HepG2 (cell line): Measurements from ENCODE around the gene ABHD4. TPM values are rescaled to one million over a fixed set of nuclear protein-coding genes. Genes with fewer than 3 reads are reported as not detected.

ENCODE experiments used
- AHR ChIP-seq: IDR thresholded peaks from 2 replicates; pipeline ENCODE4 v1.6.1; 2018; ENCODE audit warnings: missing genetic modification reagents, missing compliant biosample characterization
- CEBPG ChIP-seq: IDR thresholded peaks from 2 replicates; pipeline ENCODE4 v1.6.1; 2016
- FLYWCH1 ChIP-seq: sonication (generic); formaldehyde crosslinking; IDR thresholded peaks from 2 replicates; pipeline ENCODE4 v1.8.1; 2023; ENCODE audit warnings: mild to moderate bottlenecking, missing genetic modification reagents
- FOXJ3 ChIP-seq: sonication (generic); formaldehyde crosslinking; IDR thresholded peaks from 2 replicates; pipeline ENCODE4 v1.4.0; 2020; ENCODE audit warnings: missing genetic modification reagents, mild to moderate bottlenecking, borderline replicate concordance
- FOXO1 ChIP-seq: sonication (generic); formaldehyde crosslinking; IDR thresholded peaks from 2 replicates; pipeline ENCODE4 v1.4.0; 2020; ENCODE audit warnings: missing genetic modification reagents
- GFI1 ChIP-seq: sonication (generic); formaldehyde crosslinking; IDR thresholded peaks from 2 replicates; pipeline ENCODE4 v1.5.0; 2020; ENCODE audit warnings: missing genetic modification reagents, mild to moderate bottlenecking, borderline replicate concordance
- HMG20B ChIP-seq: conservative IDR thresholded peaks from 2 replicates; pipeline ENCODE4 v1.6.1; 2016; ENCODE audit warnings: missing genetic modification reagents, missing compliant biosample characterization
- IRX3 ChIP-seq: sonication (generic); formaldehyde crosslinking; IDR thresholded peaks from 2 replicates; pipeline ENCODE4 v1.8.1; 2023; ENCODE audit warnings: mild to moderate bottlenecking, low read depth, missing genetic modification reagents, borderline replicate concordance
- ISL2 ChIP-seq: sonication (generic); formaldehyde crosslinking; IDR thresholded peaks from 2 replicates; pipeline ENCODE4 v1.5.0; 2020; ENCODE audit warnings: missing genetic modification reagents
- MIER3 ChIP-seq: IDR thresholded peaks from 2 replicates; pipeline ENCODE4 v1.6.1; 2016; ENCODE audit warnings: missing compliant biosample characterization, borderline replicate concordance
- MIXL1 ChIP-seq: IDR thresholded peaks from 2 replicates; pipeline ENCODE4 v1.6.1; 2016
- NCOR1 ChIP-seq: fragments of 200-600 bp; sonication (generic); IDR thresholded peaks from 2 replicates; pipeline ENCODE4 v1.7.0; 2017; ENCODE audit warnings: antibody characterized with exemption, low read length, borderline replicate concordance
- NFE2L2 ChIP-seq: fragments of 150-350 bp; IDR thresholded peaks from 2 replicates; pipeline ENCODE4 v1.6.1; 2014; ENCODE audit warnings: low read length
- NR2F6 ChIP-seq, 2 experiments: IDR thresholded peaks; 2 replicates each; pipeline ENCODE4 v1.6.1; 2016; ENCODE audit warnings: antibody characterized with exemption in 1 of 2, mild to moderate bottlenecking in 1 of 2
- PPARG ChIP-seq: conservative IDR thresholded peaks from 2 replicates; pipeline ENCODE4 v1.6.1; 2016; ENCODE audit warnings: missing biosample characterization, missing genetic modification reagents
- SAP130 ChIP-seq: IDR thresholded peaks from 2 replicates; pipeline ENCODE4 v1.6.1; 2016; ENCODE audit warnings: low read depth
- SMAD3 ChIP-seq: sonication (generic); formaldehyde crosslinking; IDR thresholded peaks from 2 replicates; pipeline ENCODE4 v1.4.0; 2020; ENCODE audit warnings: missing genetic modification reagents
- SMAD9 ChIP-seq: sonication (generic); formaldehyde crosslinking; IDR thresholded peaks from 2 replicates; pipeline ENCODE4 v1.5.1; 2020; ENCODE audit warnings: mild to moderate bottlenecking, missing genetic modification reagents
- SNAPC5 ChIP-seq: sonication (generic); formaldehyde crosslinking; IDR thresholded peaks from 2 replicates; pipeline ENCODE4 v1.8.1; 2023; ENCODE audit warnings: mild to moderate bottlenecking, missing genetic modification reagents, borderline replicate concordance
- STAT5B ChIP-seq: sonication (generic); formaldehyde crosslinking; IDR thresholded peaks from 2 replicates; pipeline ENCODE4 v1.4.0; 2020; ENCODE audit warnings: missing genetic modification reagents
- TCF7L2 ChIP-seq: IDR thresholded peaks from 2 replicates; pipeline ENCODE4 v1.6.1; 2011; ENCODE audit warnings: mild to moderate bottlenecking, low read depth, low read length, moderate library complexity
- TIGD3 ChIP-seq: sonication (generic); formaldehyde crosslinking; IDR thresholded peaks from 2 replicates; pipeline ENCODE4 v1.5.1; 2020; ENCODE audit warnings: mild to moderate bottlenecking, missing genetic modification reagents, borderline replicate concordance
- ZKSCAN8 ChIP-seq: IDR thresholded peaks from 2 replicates; pipeline ENCODE4 v1.6.1; 2016; ENCODE audit warnings: borderline replicate concordance, missing genetic modification reagents, missing compliant biosample characterization
- ZNF264 ChIP-seq: sonication (generic); formaldehyde crosslinking; IDR thresholded peaks from 2 replicates; pipeline ENCODE4 v1.4.0; 2020; ENCODE audit warnings: missing genetic modification reagents
- ZNF281 ChIP-seq: sonication (generic); formaldehyde crosslinking; IDR thresholded peaks from 2 replicates; pipeline ENCODE4 v1.4.0; 2020; ENCODE audit warnings: missing genetic modification reagents, borderline replicate concordance
- ZNF331 ChIP-seq: sonication (generic); formaldehyde crosslinking; IDR thresholded peaks from 2 replicates; pipeline ENCODE4 v1.4.0; 2020; ENCODE audit warnings: missing genetic modification reagents
- ZNF501 ChIP-seq: sonication (generic); formaldehyde crosslinking; IDR thresholded peaks from 2 replicates; pipeline ENCODE4 v1.5.1; 2020; ENCODE audit warnings: mild to moderate bottlenecking, moderate library complexity, missing genetic modification reagents
- ZNF546 ChIP-seq: sonication (generic); formaldehyde crosslinking; conservative IDR thresholded peaks from 2 replicates; pipeline ENCODE4 v1.8.1; 2023; ENCODE audit warnings: mild to moderate bottlenecking, missing genetic modification reagents
- polyA plus RNA-seq, 8 experiments: library from polyadenylated mRNA; depleted of rRNA in 3 of 8; stranded (reverse) in 7 of 8; unstranded in 1 of 8; fragments of >200 nt; fragmentation: Illumina TruSeq in 4 of 8; extraction: Trizol in 4 of 8; gene quantifications; 2 replicates each; pipeline versions ENCODE4 v1.2.1 to v1.2.3, GENCODE V29; 2011 to 2016; ENCODE audit warnings: low read depth in 4 of 8, missing spikeins in 1 of 8, mixed read lengths in 1 of 8; ENCODE audit not compliant: insufficient read depth in 1 of 8
- total RNA-seq, 5 experiments: library from RNA; depleted of rRNA; stranded (reverse); fragments of >200 nt; fragmentation: Illumina TruSeq; extraction: Trizol; gene quantifications; 2 replicates each; pipeline ENCODE4 v1.2.3, GENCODE V29; 2016; ENCODE audit warnings: low read depth in 1 of 5

Gene ABHD4
- total and polyA plus RNA-seq, 2 of the 13 experiments (the other 11 are each of a cell fraction or from before 2014, with no cell fraction given), result 16.1 to 47.5 TPM

GRCh38 chr14:22560662-22561365, 37.3 kb upstream of the ABHD4 start (continued):
- TF ChIP-seq FOXJ3 (CRISPR knock-in tag) (peak; percentile 73; the same call in 1 of the 2 replicates), SMAD3 (0 out of 2 replicates have a peak, but pooled peaks have one; percentile 65), SMAD9 (CRISPR knock-in tag) (0 out of 2 replicates have a peak, but pooled peaks have one; percentile 73), FLYWCH1 (peak; percentile 83; the same call in 1 of the 2 replicates), NR2F6 (IDR thresholded peaks at IDR 0.05) (peak; percentile 87), NR2F6 (CRISPR knock-in tag; IDR thresholded peaks at IDR 0.05) (peak; percentile 88), AHR (CRISPR knock-in tag) (no peak), SAP130 (CRISPR knock-in tag) (peak; percentile 73), STAT5B (CRISPR knock-in tag) (0 out of 2 replicates have a peak, but pooled peaks have one; percentile 20), NCOR1 (peak; percentile 31; the same call in 1 of the 2 replicates), ZNF546 (CRISPR knock-in tag) (0 out of 2 replicates have a peak, but pooled peaks have one; percentile 41), ZNF281 (peak; percentile 45; the same call in 1 of the 2 replicates), MIER3 (CRISPR knock-in tag) (peak; percentile 57; the same call in 1 of the 2 replicates), TIGD3 (CRISPR knock-in tag) (peak; percentile 91; the same call in 1 of the 2 replicates), ZNF501 (CRISPR knock-in tag) (peak; percentile 69; the same call in 1 of the 2 replicates), ZNF331 (CRISPR knock-in tag) (peak; percentile 81; the same call in 1 of the 2 replicates), TCF7L2 (peak; percentile 47; the same call in 1 of the 2 replicates), PPARG (CRISPR knock-in tag) (peak; percentile 96), ZKSCAN8 (CRISPR knock-in tag) (0 out of 2 replicates have a peak, but pooled peaks have one; percentile 59), ZNF264 (CRISPR knock-in tag) (peak; percentile 44; the same call in 1 of the 2 replicates), NFE2L2 (no peak), ISL2 (CRISPR knock-in tag) (peak; percentile 95), HMG20B (peak; percentile 58), GFI1 (peak; percentile 84; the same call in 1 of the 2 replicates), IRX3 (CRISPR knock-in tag) (peak; percentile 73; the same call in 1 of the 2 replicates), FOXO1 (CRISPR knock-in tag) (peak; percentile 83; the same call in 1 of the 2 replicates), CEBPG (peak; percentile 68; the same call in 1 of the 2 replicates), MIXL1 (CRISPR knock-in tag) (peak; percentile 86), SNAPC5 (CRISPR knock-in tag) (peak; percentile 78; the same call in 1 of the 2 replicates)
